HFF-Myc (cell line): ENCODE results near the gene SNRNP48.

Experiments
- DNase-seq: peaks from one replicate; pipeline ENCODE4 v3.0.0-alpha.2; 2011; ENCODE audit warnings: low read depth; ENCODE audit errors: extremely low read depth
- H3K4me3 ChIP-seq: replicated peaks from 2 replicates; pipeline ENCODE4 v1.5.1; 2011; ENCODE audit warnings: low read depth, mild to moderate bottlenecking, control low read depth, low read length
- CTCF ChIP-seq: IDR thresholded peaks from 2 replicates; pipeline ENCODE4 v1.5.1; 2012; ENCODE audit warnings: mild to moderate bottlenecking, low read depth, low read length, control low read depth; ENCODE audit errors: missing control alignments

SNRNP48 gene

DNA sequence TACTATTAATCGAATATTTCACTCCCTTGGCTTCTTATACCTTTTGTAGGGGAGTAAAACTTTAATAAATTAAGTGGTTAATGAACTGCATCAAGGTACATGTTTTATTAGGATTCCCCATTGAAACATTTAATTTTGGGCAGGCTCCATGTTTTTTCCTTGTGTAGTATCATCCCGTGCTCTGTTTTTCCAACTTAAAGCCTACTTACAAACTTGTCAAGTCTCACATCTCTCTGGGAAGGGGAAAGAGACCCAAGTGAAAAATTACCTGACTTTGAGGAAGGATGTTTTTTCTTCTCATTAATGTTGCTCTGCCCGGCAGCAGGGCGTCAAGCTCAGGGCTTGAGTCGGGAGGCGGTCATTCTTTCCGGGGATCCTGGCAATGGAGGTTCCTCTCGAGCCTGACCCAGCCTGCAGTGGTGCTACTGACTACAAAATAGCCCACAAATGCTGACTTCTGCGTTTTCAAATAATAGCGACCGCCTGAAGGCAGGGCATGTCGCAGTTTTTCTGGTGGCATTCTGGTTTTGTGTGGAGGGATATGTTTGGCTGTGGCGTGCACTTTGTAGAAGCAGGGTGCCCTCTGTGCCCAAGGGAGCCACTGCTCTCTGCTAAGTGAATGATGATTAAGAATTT, 46.1 kb upstream of the SNRNP48 start:
- no peak overlapping the region for H3K4me3 ChIP-seq
- DNase-seq = no peak
- no peak for TF ChIP-seq CTCF

- TF ChIP-seq CTCF = no peak
- no peak overlapping the region for H3K4me3 ChIP-seq
- no peak for DNase-seq
Observed at GRCh38 chr6:7544597-7544996, 45.4 kb upstream of the SNRNP48 start.

DNA sequence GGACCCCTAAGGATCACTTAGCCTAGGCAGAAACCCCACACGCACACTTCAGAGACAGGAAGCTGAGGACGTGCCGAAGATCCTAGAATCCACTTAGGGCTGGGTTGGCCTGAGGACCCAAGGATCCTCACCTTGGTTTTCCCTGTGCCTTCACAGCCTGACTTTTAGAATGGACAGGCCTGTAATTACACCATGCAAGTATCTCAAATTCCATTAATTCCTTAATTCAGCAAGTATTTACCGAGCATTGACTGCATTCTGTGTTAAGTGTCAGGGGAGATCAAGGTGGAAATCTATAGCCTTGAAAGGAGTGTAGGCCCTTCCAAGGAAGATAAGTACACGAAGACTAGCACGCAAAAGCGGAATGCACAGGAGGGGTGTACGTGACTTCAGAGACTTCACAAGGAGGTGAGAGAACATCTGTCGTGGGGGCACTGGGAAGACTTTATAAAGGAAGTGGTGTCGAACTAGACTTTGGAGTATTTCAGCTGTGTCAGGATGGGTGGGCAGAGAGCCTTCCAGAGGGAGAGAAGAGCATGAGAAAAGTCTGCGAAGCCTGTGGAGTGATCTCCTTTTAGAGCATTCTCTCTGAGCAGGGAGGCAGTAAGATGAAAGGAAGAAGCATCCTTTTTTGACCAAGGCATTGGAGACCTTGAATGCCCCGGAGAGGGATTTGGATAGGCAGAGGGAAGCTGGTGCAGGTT, 44.5 kb upstream of the SNRNP48 start:
- TF ChIP-seq CTCF = no peak
- no peak for DNase-seq
- H3K4me3 ChIP-seq = no peak overlapping the region

DNA sequence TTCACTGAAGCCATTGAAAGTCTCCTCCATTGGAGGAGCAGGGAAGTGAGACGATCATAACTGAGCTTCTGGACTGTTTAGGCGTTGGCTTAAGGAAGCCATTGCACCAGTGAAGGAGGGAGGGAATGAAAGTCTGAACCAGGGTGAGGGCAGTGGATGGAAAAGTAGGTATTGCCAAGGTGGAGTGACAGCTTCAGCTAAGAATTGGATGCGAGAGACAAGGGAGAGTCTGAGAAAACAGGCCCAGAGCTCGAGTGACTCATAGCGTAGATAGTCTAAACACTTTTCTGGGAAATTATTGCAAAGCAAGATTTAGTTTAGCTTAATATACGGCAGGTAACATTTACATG, 44.0 kb upstream of the SNRNP48 start:
- DNase-seq = no peak
- no peak overlapping the region for H3K4me3 ChIP-seq
- no peak for TF ChIP-seq CTCF

- TF ChIP-seq CTCF = no peak
- no peak overlapping the region for H3K4me3 ChIP-seq
- DNase-seq = no peak
Observed at GRCh38 chr6:7546383-7546782, 43.6 kb upstream of the SNRNP48 start.

GRCh38 chr6:7546896-7547295, 43.1 kb upstream of the SNRNP48 start:
- DNase-seq = no peak
- no peak overlapping the region for H3K4me3 ChIP-seq
- no peak for TF ChIP-seq CTCF
